NAMALWA (cell line): ENCODE results near the gene ITGAL.
"Not testable (repeated sequence)": the region's sequence is repeated elsewhere in the genome, so short reads cannot be mapped to it uniquely, and the experiment has no call there.

Experiments
- DNase-seq: peaks from one replicate; pipeline ENCODE4 v3.0.0-alpha.2; 2015; ENCODE audit warnings: low spot score

The ITGAL gene

DNA sequence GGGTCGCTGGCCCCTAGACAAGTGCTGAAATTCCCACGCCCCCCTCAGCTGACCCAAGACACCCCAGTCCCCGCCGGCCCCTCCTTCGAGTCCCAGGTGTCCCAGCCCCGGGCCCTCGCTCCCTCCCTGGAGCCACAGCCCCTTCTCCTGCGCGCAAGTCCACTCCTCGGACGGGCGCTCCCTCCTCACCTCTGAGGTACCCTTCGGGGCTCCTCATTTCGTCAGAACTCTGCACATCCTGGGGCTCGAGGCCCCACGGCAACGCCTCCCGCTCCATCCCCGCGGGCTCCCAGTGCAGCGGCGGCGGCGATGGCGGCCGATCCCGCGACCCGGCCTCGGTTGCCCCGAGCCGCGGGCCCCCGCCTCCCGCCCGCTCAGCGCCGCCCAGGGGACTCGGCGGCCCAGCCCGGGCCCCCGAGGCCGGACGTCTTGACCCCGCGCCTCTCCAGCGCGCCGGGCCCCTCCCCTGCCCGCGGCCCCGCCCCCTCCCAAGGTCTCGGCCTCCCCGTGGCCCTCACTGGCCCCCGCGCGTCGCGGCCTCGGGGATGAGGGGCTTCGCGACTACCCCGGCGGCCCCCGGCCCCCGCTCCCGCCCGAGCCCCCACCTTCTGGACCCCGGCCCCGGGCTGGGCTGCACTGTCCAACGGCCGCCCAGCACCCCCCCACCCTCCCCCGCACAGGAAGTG, 53.7 kb downstream of the ITGAL start, which contains the start of gene ZNF768:
ZNF768 (minus strand) TSS at position 430 of the 686 bp plus-strand sequence; CDS start at position 277, 153 bp downstream.
- DNase-seq: peak; percentile 31

DNA sequence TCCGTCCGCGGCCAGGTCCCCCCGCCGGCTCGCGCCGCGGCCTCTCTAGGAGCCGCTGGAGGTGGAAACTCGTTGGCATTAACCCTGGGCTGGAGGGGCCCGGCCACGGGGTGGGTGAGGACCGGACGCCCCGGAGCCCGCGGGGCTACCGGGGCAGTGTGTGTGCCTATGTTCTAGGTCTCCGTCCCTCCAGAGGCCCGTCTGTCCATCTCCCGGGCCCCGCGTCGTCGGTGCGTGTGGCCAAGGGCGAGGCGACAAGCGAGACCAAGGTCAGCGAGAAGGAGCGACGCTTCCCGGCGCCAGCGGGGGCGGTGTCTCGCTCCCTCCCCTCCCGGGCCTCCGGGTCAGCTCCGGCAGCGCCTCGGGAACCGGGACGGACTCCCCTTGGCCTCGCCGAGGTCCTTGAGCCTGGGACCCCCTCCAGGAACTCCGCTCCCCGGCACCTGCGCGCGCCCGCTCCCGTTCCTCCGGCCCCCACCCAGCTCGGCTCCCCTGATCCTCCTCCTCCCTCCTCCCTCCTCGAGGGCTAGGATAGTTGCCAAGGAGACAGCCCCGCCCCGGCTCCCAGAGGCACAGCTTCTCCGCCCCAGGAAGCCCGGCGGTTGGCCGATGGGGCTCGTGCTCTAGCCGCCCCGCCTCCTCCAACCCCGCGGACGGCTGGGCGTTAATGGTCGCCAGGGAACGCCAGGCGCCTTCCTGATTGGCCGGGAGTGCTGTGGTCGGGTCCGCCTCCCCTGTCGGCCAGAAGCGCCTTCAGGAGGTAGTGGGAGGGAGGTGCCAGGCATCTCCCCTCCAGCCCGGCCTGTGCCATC, 54.5 kb downstream of the ITGAL start:
- DNase-seq: peak; percentile 97

DNA sequence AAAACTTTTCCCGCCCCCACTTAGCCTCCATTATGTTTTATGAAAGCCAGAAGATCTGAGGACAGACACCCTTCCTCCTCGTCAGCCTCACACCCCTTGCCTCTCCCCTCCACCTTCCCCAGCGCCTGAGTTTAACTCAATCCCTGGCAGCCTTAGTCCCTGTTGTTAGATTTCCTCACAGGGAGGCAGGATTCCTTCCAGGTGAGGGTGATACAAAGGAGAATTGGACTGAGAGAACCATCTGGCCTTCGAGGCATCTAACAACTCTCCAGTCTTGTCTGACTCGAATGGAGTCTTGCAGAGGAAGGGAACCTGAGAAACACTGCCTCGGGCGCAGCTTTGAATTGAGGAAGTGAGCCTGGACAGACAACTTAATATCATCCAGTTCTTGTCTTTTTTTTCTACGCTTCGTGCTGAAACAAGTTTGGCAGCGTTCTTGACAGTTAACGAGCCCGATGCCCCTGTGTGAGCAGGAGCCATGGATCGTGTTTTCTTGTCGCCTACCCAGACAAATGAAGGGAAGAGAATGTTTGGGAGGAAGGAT, 55.2 kb downstream of the ITGAL start:
- DNase-seq: peak; percentile 92

DNA sequence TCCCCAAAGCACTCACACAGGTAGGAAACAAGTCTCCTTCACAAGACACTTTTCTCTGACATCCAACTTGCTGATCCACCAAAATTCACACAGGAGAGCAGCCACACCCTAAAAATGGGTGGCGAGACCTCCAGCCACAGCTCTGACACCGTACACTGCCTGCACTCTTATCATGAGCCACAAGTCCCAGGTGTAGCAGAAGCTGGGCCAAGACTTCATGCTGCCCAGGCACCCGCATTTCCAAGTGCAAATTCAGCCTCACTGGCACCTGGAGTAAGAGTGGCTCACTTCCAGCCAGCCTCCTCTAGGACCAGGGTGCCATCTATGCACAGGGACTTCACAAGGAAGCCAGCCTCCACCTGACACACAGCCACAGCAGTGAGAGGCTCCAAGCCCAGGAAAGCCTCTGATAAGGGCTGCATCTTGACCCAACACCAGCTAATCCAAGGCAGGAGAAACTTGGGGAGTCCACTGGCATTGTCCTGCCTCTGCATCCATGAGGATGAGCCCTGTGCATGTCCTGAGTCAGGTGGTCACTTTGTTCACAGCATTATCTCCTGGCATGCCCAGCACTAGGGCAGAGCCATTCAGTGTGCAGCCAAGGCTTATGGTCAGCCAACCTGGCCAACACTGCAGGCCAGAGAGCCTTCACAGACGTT, 56.4 kb downstream of the ITGAL start:
- no peak for DNase-seq

DNA sequence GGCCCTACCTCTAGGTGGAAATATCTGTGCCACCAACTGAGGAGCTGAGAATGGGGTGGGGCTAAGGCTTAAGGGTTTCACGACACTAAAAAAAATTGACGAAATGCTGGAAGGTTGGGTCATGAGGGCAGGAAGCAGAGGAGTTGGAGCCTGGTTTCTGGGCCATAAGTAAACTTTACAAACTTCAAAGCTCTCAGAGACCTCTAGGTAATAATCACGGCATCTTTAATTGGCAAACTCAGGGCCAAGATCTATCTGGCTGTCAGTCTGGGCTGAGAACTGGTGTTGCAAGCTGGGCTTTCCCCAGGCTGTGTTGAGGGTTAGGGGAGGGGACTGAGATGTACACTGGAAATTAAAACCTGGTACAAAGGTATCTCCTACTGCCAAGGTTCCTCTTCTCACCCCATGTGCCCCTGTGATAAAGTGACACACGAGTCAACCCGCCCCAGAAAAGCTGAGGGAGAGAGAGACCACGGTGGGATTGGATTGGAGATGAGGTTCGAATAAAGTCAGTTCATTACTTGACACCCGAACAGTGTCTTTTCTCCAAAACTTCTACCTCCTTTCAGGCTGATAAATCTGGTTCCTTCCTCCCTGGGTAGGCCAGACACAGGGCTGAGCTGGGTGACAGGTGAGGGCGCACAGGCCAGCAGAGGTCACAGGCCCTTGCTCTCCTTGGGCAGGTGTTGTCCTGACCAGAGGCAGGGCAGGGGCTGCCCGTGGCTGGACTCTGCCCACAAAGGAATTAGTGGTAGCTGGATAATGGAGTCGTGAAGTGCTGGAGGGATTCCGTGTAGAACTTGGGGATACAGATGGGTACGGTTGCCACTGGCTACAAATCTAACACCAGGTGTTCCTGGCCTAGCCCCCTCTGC, 57.9 kb downstream of the ITGAL start:
- DNase-seq: no peak

DNA sequence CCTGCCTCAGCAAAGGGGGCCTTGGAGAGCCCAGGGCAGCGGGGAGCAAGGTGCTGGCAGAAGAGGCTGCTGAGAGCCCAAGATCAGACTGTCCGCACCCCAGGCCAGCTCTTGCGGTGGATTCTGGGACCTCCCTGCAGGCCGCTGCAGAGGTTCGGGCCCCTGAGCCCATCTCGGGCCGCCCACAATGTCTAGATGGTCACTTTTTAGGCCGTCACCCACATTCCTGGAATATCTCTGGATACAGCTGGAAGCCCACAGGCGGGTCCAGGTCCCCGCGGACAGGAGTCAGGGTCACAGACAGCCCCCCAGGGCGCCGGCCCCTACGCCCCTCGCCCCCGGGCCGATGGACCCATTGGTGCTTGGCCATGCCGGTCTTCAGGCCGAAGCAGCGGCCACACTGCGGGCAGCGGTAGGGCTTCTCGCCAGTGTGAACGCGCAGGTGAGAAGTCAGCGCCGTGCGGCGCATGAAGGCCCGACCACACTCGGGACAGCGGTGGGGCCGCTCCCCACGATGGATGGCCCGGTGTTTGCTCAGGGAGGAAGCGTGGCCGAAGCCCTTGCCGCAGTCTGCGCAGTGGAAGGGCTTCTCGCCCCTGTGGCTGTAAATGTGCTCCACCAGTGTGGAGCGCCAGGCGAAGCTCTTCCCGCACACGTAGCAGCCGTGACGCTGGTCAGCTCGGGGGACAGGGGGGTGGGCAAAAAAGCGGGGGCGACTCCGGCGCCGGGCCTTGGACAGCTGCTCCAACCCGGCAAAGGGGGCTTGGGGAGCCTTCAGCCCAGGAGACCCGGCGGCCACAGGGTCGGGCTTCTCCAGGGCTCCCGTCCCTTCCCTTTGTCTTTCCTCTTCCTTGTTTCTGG, 60.0 kb downstream of the ITGAL start:
- no peak for DNase-seq

DNA sequence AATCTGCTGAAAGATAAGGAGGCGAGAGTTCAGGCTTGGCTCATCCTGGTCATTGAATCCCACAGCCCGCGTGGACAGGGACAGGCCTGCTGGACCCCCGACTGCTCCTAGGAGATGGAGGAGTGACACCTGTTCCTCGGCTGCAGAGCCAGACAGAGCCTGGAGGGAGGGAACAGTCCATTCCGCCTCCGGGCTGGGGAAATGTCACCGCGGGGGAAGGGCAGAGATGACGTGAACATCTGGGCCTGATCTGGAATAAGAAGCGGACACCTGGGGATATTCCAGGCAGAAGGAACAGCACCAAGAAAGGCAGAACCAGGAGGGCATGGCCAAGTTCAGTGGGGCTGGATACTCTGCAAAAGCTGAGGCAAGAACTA, 60.6 kb downstream of the ITGAL start:
- DNase-seq: no peak

DNA sequence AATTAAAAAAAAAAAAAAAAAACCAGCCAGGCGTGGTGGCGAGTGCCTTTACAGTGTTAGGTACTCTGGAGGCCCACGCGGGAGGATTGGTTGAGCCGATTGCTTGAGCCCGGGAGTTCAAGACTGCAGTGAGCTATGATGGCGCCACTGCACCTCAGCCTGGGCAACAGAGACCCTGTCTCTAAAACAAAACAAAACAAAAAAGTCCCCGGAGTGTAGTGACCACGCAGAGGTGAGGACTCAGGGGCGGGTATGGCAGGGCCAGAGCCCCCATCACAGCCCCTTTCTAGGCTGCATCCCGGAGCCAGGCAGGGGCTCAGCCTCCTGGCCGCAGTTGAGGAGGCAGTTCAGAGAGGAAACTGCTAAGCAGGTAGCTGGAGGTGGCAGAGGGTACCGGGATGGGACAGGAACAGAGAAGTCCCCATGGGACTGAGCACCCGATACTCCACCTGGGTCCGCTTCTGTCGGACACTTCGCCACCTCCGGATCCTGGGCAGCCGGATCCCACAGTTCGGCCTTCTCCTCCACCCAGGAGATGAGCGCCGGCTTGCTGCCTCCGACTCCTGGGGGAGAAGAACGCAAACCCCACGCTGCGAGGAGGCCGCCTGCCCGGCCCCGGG, 61.3 kb downstream of the ITGAL start:
- peak; percentile 29 for DNase-seq

DNA sequence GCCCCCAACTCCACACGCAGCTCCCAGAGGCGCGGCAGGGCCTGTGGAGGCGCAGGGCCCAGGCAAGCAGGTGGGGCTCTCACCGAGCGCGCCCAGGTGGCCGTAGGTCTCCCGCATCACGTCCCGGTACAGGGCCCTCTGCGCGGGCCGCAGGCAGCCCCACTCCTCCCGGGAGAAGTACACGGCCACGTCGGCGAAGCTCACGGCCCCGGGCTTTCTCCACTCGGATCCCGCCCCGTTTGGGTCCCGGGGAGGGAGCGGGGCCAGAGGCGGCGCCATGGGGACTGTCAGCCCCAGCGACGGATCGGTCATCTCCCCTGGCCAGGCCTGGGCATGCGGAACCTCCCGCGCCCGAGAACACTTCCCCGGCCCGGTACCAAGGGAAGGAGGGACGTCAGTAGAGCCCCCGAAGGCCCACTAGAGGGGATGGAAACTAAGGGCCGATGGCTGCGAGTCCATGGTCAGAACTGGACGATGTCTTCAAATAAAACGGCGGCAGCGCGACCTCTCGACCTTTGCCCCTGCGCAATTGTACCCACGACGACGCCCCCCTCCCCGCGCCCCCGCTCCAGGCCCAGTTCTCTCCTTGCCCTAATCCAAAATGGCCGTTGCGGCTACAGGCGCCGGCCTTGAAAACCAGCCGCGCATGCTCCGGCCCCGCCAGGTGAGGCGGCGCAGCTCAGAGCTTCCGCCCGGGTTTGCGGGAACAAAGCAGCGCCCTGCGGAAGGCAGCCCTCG, 62.0 kb downstream of the ITGAL start, which contains the start of gene ZNF747:
ZNF747 (minus strand) TSS at position 491 of the 738 bp plus-strand sequence; CDS start at position 312, 179 bp downstream.
- DNase-seq: peak; percentile 87

DNA sequence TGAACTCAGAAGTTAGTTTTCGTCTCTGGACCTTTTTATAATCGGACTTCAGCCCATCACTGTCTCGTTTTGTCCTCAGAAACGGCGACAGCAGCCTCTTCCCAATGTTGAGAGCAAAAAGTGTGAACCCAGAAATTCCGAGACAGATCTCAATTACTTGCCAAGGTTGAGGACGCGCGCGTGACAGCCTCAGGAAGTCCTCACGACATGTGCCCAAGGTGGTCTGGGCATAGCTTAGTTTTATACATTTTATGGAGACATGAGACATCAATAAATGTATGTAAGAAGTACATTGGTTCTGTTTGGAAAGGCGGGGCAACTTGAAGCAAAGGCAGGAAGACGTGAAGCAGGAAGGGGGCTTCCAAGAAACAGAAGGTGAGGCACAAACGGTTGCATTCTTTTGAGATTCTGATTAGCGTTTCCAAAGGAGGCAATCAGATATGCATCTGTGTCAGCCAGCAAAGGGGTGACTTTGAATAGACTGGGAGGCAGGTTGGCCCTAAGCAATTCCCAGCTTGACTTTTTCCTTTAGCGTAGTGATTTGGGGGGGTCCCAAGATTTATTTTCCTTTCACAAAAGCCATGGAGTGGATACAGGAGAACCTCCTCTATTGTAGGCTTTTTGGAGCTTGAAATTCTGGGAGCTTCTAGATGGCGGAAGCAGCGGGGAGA, 62.7 kb downstream of the ITGAL start:
- DNase-seq: no peak

DNA sequence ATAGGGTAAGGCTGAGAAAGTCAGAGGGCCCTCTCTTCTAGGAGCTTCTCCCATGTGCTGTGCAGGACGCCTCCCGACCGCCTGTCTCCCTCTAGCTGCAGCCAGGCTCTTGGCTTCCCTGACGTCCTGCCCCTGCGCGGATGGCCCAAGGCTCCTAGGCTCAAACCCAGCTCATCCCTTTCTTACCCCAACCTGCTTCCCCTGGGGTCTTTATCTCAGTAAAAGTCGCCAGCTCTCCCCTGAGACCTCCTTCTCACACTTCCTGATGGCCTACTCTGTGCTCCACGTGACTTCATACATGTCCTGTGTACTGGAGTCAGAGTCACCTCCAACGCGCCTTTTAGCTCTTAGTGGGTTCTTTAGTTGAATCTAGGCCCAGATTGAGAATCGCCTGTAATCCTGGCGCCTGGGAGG, 63.2 kb downstream of the ITGAL start:
- peak; percentile 72 for DNase-seq

DNA sequence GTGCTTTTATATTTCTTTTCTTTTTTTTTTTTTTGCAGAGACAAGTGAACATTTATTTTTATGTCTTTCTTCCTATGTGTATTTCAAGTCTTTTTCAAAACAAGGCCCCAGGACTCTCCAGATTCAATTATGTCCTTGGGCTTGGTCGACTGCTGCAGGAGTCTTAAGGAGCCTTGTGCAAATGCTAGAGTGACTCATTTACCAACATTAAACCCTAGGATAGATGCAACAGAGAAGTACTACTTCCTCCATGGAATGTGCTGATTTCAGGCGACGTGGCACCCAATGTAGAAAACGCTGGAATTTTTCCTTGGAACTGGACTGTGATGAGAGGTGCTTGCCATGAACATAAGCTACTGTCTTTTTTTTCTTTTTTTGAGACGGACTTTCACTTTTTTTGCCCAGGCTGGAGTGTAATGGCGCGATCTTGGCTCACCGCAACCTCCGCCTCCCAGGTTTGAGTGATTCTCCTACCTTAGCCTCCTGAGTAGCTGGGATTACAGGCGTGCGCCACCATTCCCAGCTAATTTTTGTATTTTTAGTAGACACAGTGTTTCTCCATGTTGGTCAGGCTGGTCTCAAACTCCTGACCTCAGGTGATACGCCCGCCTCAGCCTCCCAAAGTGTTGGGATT, 64.0 kb downstream of the ITGAL start:
- DNase-seq: not testable (repeated sequence)

DNA sequence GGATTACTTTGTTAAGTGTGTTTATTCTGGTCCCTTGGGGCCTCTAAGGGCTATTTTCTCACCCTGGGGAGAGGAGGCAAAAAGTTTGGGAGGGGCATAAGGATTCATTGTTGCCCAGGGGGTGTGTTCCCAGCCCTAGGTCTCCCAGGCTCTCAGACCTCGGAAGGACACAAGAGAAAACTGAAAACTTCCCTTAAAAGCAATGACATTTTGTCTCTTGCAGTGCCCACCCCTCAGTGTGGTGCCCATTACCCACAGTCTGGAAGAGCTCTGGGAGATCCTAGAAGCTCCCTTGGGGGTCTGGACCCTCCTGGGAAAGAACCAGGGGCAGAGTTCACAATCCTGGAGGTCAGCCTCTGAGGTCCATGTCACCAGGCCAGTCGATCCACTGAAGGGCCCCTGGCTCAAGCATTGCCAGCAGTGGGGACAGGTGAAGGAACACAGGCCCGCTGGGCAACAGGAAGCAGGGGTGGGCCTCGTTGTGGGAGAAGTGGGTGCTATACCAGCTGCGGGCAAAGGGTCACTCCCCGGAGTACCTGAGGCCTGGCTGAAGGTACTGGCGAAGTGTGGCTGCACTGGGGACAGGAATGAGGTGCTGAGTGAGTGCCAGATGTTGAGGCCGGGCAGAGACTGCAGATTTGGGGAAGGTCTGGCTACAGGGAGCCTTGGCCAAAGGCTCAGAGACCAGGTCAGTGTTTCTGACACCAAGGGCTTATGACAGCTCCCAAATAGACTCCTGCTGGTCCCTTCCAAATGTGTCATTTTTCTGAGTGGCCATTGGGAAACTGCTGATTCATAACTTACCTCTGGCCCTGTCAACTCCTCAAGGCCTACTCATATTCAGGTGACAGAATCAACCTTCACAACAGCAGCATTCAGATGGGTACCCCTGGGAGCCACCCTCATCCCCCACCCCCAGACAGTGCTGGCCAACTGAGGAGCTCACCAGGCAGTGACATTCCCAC, 66.7 kb downstream of the ITGAL start:
- no peak for DNase-seq

DNA sequence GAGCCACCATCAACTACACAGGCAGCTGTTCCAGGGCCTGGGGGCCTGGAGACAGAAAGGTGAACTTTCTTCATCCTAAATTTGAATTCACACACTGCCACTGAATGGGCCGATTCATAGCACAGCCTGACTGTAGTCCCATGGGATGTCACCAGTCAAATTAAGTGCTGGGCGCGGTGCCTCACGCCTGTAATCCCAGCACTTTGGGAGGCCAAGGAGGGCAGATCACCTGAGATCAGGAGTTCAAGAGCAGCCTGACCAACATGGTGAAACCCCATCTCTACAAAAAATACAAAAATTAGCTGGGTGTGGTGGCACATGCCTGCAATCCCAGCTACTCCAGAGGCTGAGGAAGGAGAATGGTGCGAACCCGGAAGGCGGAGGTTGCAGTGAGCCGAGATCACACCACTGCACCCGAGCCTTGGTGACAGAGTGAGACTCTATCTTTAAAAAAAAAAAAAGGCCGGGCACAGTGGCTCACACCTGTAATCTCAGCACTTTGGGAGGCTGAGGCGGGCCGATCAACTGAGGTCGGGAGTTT, 67.5 kb downstream of the ITGAL start:
- not testable (repeated sequence) for DNase-seq

DNA sequence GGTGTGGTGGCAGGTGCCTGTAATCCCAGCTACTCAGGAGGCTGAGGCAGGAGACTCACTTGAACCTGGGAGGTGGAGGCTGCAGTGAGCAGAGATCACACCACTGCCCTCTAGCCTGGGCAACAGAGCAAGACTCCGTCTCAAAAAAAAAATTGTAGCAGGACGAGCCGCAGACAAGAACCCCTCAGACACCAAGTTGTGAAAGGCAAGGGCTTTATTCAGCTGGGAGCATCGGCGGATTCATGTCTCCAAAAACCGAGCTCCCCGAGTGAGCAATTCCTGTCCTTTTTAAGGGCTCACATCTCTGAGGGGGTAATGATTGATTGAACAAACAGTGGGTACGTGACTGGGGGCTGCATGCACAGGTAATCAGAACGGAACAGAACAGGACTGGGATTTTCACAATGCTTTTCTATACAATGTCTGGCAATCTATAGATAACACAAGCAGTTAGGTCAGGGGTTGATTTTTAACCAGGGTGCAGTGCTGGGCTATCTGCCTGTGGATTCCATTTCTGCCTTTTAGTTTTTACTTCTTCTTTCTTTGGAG, 68.4 kb downstream of the ITGAL start:
- not testable (repeated sequence) for DNase-seq
